GF-D8 (cell line): ENCODE results near the gene GALNT7.
"Not testable (repeated sequence)": the region's sequence is repeated elsewhere in the genome, so short reads cannot be mapped to it uniquely, and the experiment has no call there.

Experiments
- DNase-seq: peaks from one replicate; lab custom pipeline; 2025; lab: John Stamatoyannopoulos, UW

The GALNT7 gene, protein sequence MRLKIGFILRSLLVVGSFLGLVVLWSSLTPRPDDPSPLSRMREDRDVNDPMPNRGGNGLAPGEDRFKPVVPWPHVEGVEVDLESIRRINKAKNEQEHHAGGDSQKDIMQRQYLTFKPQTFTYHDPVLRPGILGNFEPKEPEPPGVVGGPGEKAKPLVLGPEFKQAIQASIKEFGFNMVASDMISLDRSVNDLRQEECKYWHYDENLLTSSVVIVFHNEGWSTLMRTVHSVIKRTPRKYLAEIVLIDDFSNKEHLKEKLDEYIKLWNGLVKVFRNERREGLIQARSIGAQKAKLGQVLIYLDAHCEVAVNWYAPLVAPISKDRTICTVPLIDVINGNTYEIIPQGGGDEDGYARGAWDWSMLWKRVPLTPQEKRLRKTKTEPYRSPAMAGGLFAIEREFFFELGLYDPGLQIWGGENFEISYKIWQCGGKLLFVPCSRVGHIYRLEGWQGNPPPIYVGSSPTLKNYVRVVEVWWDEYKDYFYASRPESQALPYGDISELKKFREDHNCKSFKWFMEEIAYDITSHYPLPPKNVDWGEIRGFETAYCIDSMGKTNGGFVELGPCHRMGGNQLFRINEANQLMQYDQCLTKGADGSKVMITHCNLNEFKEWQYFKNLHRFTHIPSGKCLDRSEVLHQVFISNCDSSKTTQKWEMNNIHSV

DNA sequence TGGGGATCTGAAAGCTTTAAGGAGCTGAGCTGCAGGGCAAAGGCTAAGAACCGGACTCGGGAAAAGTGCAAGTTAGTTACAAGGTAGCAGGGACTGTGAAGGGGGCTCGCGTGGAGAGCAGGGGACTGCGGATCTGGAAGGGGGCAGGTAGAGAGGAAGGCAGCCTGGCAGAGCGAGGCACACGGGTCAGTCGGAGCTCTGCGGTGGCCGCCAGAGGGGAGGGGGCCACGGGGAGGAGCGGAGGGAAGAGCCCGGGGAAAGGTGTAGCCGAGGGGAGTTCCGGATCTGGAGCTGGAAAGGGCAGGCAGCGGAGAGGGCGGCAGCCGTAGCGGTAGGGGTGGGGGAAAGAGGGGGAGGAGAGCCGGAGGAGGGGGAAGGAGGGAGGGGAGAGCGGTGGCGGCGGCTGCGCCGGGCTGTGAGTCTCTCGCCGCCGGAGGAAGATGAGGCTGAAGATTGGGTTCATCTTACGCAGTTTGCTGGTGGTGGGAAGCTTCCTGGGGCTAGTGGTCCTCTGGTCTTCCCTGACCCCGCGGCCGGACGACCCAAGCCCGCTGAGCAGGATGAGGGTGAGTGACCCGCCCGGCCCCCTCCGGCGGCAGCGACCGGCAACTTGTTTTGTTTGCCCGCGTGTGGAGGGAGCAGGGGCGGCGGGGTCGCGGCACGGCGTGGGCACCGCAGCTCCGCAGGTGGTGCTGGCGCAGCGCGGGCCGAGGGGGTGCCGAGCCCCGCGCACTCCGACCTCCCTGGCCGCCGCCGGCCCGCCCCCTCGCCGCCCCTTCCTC lies at the start of gene GALNT7:
Gene GALNT7 (plus strand): TSS at position 416 of the 782 bp plus-strand sequence. CDS start 25 bp downstream, at position 441.
- DNase-seq: peak; percentile 57

DNA sequence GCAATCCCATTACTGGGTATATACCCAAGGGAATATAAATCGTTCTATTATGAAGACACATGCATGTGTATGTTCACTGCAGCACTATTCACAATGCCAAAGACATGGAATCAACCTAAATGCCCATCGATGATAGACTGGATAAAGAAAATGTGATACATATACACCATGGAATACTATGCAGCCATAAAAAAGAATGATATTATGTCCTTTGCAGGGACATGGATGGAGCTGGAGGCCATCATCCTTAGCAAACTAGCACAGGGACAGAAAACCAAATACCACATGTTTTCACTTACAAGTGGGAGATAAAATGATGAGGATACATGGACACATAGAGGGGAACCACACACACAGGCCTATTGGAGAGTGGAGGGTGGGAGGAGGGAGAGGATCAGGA lies 49.8 kb upstream of the GALNT7 start:
- DNase-seq: not testable (repeated sequence)

DNA sequence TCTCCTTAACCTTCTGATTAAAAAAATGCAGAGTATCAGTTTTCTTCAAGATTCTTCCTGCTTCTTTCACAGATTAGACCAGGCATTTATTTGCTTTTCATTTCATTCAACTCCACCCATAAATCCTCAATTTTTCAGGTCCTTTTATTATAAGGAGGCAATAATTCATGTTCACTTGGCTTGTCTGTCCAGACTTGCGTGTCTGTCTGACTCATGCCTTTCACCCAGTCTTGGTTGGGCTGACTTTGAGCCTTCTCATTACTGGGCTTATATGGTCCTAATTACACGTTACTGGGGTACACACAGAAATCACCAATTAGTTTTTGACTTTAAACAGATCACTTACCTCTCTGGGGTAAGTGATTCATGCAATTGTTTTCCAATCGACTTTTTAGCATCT lies 48.8 kb upstream of the GALNT7 start:
- DNase-seq: no peak

DNA sequence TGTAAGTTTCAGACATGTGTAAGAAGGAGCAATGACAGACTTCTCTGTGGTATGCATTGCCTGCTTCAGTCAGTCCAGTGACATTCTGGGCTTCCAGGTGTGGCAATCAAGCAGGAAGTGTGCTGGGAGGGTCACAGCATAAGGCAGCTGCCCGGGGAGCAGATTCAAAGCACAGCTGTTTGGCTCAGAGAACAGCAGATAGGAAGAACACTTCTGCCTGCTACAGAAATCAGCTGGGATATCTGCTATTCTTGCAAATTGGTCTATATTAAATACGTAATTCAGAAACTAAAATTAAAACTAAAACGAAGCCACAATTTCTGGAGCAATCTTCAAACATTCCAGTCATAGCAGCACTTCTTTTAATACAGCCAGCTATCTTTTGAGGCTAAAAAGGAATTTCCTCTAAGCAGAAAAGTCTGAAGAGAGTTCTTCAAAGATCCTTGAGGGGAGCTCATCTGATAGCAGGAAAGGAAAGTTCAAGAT lies 47.5 kb upstream of the GALNT7 start:
- DNase-seq: peak; percentile 74

DNA sequence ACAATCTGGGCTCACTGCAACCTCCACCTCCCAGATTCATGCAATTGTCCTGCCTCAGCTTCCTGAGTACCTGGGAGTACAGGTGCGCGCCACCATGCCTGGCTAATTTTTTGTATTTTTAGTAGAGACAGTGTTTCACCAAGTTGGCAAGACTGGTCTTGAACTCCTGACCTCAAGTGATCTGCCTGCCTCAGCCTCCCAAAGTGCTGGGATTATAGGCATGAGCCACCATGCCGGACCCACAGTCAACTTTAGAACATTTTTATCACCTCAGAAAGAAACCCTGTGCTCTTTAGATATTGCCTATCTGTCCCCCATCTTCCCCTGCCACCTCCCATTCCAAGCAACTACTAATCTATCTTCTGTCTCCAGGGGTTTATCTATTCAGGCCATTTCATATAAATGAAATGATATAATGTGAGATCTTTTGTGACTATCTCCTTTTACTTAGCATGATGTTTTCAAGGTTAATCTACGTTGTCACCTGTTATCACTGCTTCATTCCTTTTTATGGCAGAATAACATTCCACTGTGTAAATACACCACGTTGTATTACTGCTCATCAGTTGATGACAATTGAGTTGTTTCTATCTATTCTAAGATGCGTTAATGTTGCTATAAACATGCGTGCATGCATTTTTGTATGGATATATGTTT lies 44.3 kb upstream of the GALNT7 start:
- DNase-seq: no peak

DNA sequence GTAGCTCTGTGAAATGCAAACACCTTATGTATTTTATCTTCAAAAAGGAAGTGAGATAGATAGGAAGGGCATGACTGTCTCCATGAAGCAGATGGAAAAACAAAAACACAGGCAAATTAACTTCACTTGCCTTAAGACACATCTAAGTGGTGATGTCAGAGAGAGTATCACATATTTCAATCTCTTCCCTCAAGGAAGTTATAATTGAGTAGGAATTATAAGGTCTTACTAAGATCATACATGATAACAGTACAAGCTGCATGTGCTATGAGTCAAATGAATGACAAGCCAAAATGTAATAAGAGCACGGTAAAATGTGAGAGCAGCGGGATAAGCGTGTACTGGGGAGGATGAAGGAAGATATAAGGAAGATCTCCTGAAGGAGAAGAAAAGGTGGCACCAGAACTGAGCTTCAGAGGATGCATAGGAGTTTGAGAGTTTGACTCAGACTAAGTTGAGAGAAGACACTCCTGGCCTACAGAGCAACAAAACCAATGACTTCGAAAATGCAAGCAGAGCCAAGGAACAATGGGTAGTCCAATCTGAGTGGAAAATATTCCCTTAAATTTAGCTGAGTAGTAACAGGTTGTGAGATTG lies 43.3 kb upstream of the GALNT7 start:
- DNase-seq: no peak

DNA sequence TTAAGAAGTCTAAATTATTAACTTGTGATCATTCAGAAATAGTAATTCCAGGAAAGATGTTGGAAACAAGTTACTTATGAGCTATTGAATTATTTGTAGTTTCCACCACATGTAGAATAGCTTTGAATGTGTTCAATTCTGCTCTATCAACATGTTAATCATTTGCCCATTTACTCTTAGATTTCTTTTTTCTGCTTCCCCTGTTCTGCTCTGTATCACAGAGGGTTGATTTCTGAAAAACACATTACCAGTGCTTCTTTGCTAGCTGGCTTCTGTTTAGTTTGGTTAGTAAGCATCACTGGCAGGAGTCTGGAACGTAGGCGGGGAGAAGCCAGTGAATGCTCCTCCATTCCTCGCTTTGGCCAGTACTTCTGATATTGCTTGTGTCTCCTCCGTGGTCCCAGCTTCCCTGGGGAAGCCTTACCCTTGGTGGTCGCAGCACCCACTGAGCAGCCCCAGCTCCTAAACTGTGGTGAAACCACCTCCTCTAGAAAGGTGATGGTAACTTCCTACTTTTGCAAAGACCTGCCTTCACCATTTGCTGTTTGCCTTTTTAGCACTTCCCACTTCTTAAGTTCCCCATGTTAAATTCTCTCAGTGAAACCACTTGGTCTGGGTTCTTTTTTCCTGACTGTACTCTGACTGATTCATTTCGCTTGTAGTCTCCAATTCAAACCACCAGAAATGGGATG lies 40.3 kb upstream of the GALNT7 start:
- no peak for DNase-seq

DNA sequence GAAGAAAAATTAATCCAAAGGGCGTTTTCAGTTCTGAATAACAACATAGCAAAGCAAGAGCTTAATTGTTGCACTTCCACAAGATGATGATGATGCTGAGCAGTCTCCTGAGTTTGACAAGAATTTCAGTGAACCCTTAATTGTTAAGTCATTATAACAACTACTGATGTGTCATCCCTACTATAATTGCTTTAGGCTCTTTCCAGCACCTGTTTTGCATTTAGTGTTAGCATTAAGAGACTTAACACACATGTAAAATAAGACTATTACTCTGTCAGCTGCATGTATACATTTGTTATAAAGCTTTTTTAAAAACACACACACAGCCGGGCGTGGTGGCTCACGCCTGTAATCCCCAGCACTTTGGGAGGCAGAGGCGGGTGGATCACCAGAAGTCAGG lies 37.9 kb upstream of the GALNT7 start:
- DNase-seq: no peak

DNA sequence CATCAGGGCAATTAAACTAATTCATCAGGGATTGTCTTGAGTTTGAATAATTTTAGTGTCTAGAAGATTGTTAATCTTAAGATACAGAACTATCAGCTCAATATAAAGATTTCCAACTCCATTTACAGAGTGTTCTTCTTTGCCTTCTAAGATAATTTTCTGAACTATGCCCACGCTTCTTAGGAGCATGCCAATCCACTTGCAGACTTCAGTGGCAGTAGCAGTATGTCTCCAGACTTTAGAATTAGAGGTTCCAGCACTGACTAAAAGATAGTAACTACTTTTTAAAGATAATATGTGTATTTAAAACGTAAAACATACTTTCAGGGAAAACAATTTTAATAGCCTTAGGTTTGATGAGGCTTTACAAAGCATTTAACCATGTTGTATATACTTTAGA lies 34.2 kb upstream of the GALNT7 start:
- DNase-seq: no peak

DNA sequence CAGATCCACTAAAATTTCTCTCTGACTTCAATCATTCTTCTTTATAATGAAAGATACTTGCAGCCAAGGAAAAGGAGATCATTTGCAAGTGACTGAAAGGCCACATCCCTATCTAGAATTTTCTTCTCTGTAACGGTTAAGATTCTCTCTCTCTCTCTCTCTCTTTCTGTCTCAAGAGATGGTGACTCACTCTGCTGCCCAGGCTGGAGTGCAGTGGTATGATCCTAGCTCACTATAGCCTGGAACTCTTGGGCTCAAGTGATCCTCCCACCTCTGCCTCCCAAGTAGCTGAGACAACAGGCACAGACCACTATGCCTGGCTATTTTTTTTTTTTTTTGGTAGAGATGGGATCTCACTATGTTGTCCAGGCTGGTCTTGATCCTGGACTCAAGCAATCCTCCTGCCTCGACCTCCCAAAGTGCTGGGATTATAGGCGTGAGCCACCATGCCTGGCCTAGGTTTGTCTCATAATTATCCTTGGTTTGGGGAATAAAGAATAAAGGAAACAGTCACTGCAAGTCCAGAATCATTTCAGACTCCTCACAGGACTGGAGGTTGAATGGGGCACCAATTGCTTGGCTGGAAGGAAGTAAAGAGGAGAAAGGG lies 33.3 kb upstream of the GALNT7 start:
- no peak for DNase-seq

DNA sequence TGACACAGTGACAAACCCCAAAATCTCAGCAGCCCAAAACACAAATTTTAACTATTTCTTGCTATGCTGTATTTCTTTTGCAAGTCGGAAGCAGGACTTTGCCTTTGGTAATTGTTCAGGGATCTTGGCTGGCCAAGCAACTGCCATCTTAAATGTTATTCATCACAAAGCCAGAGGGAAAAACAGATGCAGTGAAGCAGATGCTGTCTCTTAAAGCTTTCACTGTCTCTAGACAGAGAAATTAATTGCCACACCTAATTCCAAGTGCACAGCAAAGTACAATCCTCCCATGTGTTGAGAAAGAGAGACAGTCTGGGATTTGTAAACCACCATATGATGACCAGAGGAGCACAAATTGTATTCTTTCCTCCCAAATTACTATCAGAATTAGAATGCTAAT lies 30.0 kb upstream of the GALNT7 start:
- DNase-seq: no peak

DNA sequence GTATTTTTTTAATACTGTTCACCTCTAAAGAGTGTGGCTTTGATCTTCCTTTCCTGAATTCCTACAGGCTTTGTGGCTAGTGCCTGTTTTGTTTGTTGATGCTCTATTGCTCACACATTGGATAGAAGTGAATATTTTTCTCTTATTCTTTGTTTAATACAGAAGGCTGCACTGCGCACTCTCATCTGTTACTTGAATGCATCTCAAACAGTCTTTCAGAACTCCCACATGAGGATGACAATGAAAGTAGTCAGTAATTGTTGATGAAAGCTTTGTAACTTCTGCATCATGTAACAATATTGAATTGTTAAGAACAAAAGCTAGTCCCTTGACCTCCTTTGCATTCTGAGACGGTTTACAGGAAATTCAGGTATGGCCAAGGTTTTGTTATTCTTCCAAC lies 29.1 kb upstream of the GALNT7 start:
- no peak for DNase-seq

DNA sequence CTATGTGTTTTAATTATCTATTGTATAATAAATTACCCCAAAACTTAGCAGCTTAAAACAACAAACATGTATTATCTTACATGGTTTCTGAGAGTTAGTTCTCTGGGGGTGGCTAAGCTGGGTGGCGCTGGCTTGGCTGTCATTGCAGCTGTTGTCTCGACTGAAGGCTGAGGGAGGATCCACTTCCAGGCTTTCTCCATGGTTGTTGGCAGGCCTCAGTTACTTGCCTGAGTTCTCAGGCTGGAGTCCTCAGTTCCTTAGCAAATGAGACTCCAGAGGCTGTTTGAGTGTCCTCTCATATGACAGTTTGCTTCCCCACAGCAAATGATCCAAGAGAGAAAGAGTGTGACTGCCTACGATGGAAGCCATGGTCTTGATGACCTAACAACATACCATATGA lies 23.5 kb upstream of the GALNT7 start:
- DNase-seq: no peak

DNA sequence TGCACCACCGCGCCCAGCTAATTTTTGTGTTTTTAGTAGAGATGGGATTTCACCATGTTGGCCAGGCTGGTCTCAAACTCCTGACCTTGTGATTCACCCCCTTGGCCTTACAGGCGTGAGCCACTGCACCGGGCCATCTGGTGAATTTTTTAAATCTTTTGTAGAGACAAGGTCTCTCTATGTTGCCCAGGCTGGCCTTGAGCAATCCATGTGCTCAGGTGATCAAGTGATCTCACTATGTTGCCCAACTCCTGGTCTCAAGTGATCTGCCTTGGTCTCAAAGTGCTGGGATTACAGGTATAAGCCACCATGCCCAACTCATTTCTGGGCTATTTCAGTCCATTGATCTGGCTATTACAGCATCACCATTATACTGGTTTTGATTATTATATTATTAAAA lies 22.2 kb upstream of the GALNT7 start:
- DNase-seq: no peak

DNA sequence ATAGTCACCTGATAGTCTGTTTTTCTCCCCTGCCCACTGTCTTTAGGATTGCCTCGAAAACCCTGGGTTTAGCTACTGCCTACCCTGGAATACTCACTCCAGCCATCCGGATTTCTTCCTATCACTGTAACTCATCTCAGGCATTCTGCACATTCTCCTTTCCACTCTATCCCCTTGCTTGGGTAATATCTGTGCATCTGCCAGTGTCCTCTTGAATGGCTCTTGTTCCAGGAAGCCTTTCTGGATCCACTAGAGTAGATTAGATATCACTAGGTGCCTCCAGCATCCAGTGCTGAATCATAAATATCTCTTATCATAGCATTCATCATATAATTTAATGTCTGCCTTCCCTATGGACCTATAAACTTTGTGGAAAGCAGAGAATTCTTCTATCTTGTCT lies 17.1 kb upstream of the GALNT7 start:
- no peak for DNase-seq

DNA sequence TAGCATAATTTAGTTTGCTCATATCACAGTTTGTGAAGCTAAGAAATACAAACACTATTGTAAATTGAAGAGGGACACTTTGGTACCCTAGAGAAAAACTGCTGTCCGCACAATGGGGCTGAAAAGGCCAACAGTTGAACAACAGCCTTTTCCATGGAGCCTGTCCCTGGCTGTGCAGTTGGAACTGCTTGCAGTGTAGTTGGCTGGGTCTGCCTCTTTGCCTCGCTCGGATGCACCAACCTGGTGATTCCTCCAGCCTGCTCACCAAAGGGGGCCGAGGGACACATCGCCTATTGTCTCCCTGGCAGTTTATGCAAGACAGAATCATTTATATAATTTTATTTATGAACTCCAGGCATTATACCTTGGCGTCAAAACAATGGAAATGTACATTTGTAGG lies 16.5 kb upstream of the GALNT7 start:
- DNase-seq: no peak

DNA sequence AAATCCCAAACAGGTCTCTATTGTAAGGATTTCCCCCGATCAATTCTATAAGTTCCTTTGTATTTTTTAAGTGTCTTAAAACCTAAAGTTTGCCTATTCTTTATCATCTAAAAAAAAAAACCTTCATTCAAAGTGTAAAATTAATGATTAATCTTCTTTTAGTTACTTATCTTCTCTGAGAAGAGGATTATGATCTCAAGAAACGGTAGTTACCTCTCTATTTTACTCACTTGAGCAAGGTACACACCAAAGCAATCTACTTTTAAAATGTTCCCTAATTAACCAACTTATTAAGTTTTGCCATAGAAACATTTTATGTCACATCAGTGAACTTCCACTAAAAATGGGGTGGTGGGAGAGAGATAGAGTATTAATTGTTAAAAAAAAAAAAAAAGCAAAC lies 15.2 kb upstream of the GALNT7 start:
- DNase-seq: no peak

DNA sequence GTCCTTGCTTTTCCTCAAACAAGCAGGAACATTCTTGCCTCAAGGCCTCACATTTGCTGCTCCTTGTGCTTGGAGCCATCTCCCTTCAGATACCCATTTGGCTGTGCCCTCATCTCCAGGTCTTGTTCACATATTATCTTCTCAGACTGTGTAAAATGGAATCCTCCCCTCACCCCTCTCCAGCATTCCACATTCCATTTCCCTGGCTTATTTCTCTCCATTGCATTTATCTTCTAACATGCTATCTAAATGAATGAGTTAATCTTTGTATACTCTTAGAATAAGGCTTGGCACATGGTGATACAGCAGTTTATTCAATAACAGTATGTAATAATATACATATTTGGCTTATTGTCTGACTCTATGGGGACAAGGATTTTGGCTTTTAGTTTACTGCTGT lies 8.8 kb upstream of the GALNT7 start:
- DNase-seq: no peak

DNA sequence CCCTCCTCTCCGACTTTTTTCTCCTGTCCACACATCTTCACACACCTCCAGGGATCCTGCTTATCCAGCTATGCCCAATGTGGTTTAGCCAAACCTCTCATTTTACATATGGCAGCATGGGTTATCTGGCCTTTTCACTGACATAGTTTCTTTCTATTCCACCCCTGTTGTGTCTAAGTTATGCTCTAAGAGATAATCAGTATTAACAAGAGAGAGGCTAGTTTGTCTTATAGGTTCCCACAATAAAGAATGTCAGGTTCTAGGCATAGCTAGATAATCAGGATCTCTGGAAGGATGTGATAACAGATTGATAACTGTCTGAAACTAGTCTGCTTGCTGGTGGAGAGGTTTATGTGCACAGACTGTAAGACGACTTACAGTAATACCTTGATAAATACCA lies 7.7 kb upstream of the GALNT7 start:
- no peak for DNase-seq

DNA sequence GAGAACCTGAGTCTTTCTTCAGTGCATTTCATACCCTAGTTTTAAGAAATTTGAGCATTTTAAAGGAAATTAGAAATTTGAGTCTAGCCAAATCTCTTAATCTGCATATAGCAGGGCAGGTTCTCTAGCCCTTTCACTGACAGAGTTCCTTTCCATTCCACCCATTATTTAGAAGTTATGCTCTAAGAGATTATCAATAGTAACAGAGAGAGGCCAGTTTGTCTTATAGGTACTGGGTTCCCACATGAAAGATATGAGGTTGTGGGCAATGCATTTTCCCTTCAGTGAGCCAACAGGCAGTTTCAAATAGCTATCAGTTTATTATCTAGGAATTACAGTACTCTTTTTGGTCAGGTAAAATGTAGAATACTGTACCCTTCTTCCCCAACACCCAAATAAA lies 7.3 kb upstream of the GALNT7 start:
- no peak for DNase-seq

DNA sequence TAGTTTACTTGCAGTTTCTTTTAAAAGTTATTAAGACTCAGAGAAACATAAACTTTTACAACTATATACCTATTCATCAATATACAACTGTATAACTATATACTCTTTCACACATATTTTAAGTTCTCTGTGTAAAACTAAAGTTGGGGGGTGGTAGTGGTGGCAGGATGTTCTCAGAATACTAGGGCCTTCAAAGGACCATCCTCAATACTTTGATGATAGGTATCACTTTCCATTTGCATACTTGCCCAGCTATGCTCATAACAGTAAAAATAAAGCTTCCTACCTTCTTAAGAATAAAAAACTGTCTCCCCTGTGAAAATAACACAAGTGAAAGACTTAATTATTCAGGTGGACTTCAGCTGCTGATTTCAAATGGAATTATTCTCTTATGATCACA lies 2.9 kb upstream of the GALNT7 start:
- DNase-seq: no peak
